HEK293T (cell line): ENCODE data around the gene PSMC3IP.

Experiments
- ARNT ChIP-seq: fragments of 450-650 bp; IDR thresholded peaks from 2 replicates; pipeline ENCODE4 v1.6.1; 2017; ENCODE audit warnings: mild to moderate bottlenecking
- CTBP1 ChIP-seq: fragments of 450-650 bp; IDR thresholded peaks from 2 replicates; pipeline ENCODE4 v1.6.1; 2016; ENCODE audit warnings: borderline replicate concordance
- ELF4 ChIP-seq: fragments of 450-650 bp; IDR thresholded peaks from 2 replicates; pipeline ENCODE4 v1.6.1; 2017; ENCODE audit warnings: antibody characterized with exemption
- FOXM1 ChIP-seq: fragments of 450-650 bp; IDR thresholded peaks from 2 replicates; pipeline ENCODE4 v1.6.1; 2017; ENCODE audit warnings: mild to moderate bottlenecking, borderline replicate concordance
- HDGF ChIP-seq: fragments of 450-650 bp; IDR thresholded peaks from 2 replicates; pipeline ENCODE4 v1.6.1; 2017; ENCODE audit warnings: antibody characterized with exemption, borderline replicate concordance

DNA sequence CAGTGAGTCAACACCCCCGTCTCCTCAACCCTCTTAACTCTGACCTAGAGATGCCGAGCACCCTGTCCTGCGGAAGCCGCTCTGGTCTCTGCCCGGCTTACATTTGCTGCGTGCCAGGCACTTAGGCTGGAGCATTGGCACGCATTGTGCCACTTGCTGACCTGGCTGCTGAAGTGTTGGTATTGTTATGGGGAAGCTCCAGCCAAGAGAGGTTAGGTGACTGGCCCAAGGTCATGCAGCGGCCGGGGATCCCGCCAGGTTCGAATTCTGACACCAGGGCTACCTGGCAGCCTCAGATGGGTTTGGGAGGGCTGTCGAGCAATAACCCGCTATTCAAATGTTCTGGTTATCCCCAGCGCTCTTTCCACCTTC lies 29.8 kb downstream of the PSMC3IP start:
- TF ChIP-seq ARNT: no peak
- no peak for TF ChIP-seq ELF4
- TF ChIP-seq FOXM1: no peak
- no peak for TF ChIP-seq HDGF
- no peak for TF ChIP-seq CTBP1
